ENCODE data around the gene CIB4.
A peak's percentile ranks its signal among the peaks of the same experiment; 100 is the strongest.

Gene CIB4

DNA sequence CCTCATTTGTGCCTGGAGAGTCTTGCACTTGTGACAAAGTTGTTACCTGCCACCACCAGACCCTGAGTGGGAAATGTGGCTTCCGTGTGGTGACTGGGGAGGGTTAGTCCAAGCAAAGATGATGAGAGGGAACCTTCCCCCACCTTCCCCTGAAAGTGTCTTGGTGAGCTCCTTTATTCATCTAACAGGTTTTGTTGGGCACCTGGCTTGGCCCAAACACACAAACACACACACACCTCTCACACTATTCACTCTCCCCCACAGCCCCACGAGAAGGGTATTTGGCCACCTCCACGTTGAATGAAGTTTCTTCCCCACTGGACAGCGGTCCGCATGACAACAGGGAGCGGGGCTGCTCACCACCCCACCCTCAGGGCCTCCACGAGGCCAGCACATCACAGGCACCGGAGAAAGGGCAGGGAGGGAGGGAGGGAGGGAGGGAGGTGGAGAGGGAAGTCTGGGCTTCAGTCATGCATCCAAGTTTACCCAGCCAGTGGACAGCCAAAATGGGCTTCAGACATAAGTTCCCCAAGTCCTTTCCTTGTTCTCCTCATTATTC is 1.4 kb downstream of the CIB4 start:
- DNase-seq = no peak

GRCh38 chr2:26637811-26638310 is 3.3 kb downstream of the CIB4 start:
- DNase-seq = no peak

GRCh38 chr2:26636935-26637334 is 4.2 kb downstream of the CIB4 start:
- no peak for DNase-seq

GRCh38 chr2:26635401-26635800 is 5.8 kb downstream of the CIB4 start:
- no peak for DNase-seq

GRCh38 chr2:26634636-26635230 is 6.4 kb downstream of the CIB4 start:
- DNase-seq = no peak

GRCh38 chr2:26633993-26634595 is 7.1 kb downstream of the CIB4 start:
- DNase-seq = no peak

- DNase-seq = no peak
Measured at GRCh38 chr2:26633351-26633945, 7.7 kb downstream of the CIB4 start.

DNA sequence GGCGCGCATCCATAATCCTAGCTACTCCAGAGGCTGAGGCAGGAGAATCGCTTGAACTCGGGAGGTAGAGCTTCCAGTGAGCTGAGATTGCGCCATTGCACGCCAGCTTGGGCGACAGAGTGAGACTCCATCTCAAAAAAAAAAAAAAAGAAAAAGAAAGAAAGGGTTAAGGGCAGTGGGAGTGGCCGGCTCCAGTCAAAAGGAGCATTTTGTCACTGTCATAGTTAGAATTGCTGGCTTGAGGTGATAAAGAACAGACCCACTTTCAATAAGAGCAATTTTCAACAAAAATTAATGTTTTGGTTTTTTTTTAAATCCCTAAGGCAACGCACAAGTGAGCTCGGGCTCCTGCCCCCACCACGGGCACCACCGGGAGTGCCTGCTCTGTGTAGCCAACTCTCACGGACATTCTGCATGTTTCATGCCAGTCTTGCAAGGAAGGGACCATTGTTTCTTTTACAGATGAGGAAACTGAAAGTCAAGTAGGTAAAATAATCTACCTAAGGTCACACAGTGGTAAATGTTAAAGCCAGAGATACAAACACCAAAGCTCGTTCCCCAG is 8.5 kb downstream of the CIB4 start:
- no peak for DNase-seq

DNA sequence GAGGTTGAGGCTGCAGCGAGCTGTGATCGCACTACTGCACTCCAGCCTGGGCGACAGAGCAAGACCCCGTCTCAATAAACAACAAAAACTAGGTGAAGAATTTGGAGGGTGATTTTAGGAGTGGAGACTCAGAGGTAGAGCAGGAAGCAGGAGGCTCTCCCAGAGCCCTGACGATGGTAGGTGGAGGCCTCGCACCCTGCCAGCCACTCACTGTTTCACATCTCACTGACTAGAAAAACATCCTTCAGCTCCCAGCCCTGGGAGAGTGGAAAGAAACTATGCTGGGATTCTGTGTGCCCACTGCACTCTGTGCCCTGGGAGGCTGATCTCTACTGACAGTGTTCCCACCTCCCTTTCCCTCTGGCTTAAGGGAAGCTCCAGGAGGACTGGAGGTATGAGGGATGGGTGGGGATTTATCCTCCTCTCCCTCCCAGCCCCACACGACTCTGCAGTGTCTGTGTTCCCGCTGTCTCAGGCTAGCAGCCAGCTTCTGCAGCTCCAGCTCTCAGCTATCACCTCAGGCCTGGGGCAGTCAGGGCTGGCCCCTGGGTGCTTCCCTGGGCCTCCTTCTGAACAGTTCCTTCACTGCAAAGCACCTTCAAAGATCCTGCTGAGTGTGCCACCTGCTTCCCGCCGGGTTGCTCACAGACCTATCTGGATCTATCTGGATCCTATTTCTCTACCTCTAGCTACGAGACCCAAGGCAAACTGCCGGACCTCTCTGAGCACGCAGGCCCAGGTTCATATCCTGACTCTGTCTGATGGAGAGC is 9.6 kb downstream of the CIB4 start:
- no peak for DNase-seq

GRCh38 chr2:26630669-26631360 is 10.4 kb downstream of the CIB4 start:
- DNase-seq = no peak

GRCh38 chr2:26630235-26630634 is 10.9 kb downstream of the CIB4 start:
- DNase-seq = no peak

DNA sequence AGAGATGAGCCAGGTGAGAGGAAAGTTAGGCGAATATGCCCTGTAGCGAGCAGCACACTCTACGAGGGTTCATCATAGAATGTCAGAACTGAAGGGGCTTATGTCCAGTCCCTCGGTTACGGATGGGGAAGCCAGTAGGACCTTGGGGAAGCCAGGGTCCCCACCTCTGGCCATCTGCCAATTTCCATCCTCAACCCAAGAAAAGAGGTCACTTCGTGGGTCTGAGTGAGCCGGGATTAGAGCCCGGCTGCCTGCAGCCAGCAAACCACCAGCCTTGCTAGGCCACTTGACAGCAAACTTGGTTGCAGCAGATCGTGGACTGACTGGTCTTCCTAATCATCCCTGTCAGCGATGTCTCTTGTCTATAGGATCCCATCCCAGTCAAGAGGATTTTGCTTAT is 11.4 kb downstream of the CIB4 start:
- no peak for DNase-seq

GRCh38 chr2:26629346-26629630 is 11.9 kb downstream of the CIB4 start:
- DNase-seq = no peak

DNA sequence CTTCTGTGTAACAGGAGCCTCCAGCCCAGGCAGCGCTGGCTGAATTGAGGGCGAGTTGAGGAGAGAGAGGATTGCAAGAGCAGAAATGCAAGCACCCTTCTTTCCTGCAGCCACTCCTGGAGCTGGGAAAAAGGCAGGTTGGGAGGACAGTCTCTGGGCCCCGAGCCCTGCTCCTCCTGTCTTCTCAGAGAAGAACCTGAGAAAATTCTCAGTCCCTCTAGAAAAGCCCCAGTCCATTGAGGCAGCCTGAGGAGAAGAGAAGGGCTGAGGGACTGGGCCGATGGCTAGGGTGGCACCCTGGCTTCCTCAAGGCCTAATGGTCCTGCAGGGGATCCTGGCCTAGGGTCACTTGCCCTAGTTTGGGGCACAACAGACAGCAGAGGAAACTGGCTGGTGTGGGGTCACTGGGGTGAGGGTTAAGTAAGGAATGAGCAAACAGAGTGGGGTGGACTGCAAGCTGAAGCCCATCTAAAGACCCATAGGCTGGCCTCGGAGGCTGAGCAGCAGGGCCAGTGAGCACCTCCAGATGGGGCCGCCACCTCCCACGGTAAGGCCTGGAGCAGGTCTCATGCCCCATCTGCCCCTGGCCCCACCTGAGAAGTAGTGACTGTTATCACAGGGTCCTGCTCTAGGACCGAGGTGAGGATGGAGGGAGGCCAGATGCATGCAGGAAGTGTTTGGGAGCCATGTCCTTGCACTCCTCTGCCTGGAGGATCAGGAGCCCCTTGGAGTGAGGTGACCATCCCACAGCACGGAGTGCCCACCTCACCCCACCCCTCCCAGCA is 12.4 kb downstream of the CIB4 start:
- no peak for DNase-seq

GRCh38 chr2:26627350-26628105 is 13.6 kb downstream of the CIB4 start:
- DNase-seq = no peak

- DNase-seq = no peak
Measured at GRCh38 chr2:26626606-26627005, 14.6 kb downstream of the CIB4 start.

DNA sequence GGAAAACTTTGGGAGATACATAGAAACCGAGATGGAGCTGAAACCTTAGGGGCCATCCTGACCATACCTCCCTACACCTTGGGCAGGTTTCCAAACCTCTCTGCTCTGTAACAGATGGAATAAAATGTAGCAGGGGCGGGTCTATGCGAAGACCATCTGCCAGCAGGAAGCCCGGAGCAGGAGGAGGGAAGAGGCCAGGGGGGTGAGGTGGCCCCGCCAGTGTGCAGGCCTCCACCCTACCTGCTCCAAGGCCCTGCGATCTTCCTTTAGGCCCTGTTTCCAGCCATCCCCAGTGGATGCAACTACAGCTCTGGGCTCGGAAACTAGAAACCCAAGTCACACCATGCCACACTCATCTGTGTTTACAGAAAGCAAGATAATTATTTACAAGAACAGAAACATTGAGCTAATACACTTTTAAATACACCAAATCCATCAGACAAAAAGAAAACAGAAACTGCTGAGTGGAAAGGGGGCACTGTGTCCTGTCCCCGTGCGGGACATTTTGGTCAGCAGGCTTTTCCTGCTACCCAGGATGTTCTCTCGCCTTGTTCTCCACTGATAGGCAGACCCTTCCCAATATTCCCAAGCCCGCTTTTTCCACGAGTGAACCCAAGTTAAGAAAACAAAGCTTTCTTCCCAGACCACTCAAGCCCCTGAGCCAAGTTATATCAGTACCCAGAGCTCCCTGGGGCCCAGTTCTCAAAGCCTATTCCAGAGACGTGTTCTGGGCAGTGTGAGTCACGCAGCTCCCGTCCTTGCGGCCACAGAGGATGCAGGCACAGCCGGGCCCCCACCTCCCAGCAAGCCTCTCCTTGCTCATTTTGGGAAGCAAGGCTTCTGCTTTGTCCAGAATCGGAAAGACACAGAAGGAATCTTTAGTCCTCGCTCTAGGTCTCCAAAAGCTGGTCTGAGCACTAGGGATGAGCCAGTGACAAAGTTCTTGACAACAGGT is 17.3 kb downstream of the CIB4 start:
- peak in 1 of 2 experiments; percentile 16 for DNase-seq

GRCh38 chr2:26621469-26622199 is 19.5 kb downstream of the CIB4 start:
- DNase-seq = no peak

GRCh38 chr2:26620031-26620605 is 21.0 kb downstream of the CIB4 start:
- DNase-seq = no peak
